ENCODE results near the gene PNPT1.
"Not testable (repeated sequence)": the region's sequence is repeated elsewhere in the genome, so short reads cannot be mapped to it uniquely, and the experiment has no call there.

PNPT1 gene

DNA sequence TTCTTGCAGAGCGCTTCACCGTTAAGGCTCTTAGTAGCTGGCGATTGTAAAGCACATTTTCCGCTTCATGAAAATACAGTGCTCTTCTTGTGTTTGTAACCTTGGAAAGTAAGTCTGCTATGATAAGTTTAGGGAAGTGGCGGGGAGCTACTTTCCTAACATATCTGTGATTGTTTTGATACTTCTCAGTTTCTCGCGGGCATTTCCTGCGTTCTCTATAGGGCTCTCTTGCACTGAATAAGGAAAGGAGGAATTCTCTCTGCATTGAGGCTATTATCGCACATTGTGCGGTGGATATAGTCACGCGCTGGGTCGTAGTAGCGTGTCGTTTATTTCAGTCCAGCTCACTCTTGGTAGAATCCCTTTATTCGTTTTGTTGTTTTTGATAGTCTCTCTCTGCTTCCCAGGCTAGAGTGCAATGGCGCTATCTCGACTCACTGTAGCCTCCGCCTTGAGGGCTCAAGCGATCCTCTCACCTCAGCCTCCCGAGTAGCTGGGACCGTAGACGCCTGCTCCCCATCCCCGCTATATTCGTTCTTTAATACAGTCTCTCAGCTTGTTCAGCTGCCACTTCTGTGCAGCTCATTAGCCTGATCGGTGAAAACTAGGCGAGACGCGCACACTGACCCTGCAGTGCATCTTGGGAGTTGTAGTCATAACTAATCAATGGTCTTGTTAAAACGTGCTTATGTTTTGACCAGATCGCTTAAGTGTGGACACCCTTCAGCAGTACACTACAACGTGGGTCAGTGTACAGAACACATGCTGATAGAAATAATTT lies 75.2 kb downstream of the PNPT1 start:
- Mint-ChIP-seq H3K9me3 (no peaks in the 10 kb centered on the region), H3K4me3 (no peak overlapping the region), H3K27me3 (no peaks in the 10 kb centered on the region), H3K4me1 (ENCODE audit: low read depth) (peaks cover 30% of the 10 kb centered on the region), H3K36me3 (ENCODE audit: low read depth) (peaks cover 27% of the 10 kb centered on the region), H3K27ac (no peak overlapping the region)

- Mint-ChIP-seq H3K4me3 (no peak overlapping the region), H3K4me1 (ENCODE audit: low read depth) (peaks cover 35% of the 10 kb centered on the region), H3K27ac (no peak overlapping the region), H3K9me3 (no peaks in the 10 kb centered on the region), H3K36me3 (ENCODE audit: low read depth) (peaks cover 32% of the 10 kb centered on the region), H3K27me3 (no peaks in the 10 kb centered on the region)
Observed at GRCh38 chr2:55618025-55618274, 75.7 kb downstream of the PNPT1 start.

- Mint-ChIP-seq H3K9me3 (no peaks in the 10 kb centered on the region), H3K4me1 (ENCODE audit: low read depth) (peaks cover 37% of the 10 kb centered on the region), H3K36me3 (ENCODE audit: low read depth) (peaks cover 36% of the 10 kb centered on the region), H3K27me3 (no peaks in the 10 kb centered on the region), H3K4me3 (no peak within 1 kb of the TSS), H3K27ac (no peak within 1 kb of the TSS)
Observed at GRCh38 chr2:55617175-55618024, 76.2 kb downstream of the PNPT1 start, which contains the start of gene PPP4R3B. PPP4R3B (minus strand) TSS chr2:55617622; CDS start chr2:55617285, 337 bp downstream.

GRCh38 chr2:55616551-55617174 lies 77.0 kb downstream of the PNPT1 start:
- Mint-ChIP-seq H3K4me3 (no peak overlapping the region), H3K4me1 (ENCODE audit: low read depth) (peaks cover 37% of the 10 kb centered on the region), H3K9me3 (no peaks in the 10 kb centered on the region), H3K27ac (no peak overlapping the region), H3K36me3 (ENCODE audit: low read depth) (peaks cover 43% of the 10 kb centered on the region), H3K27me3 (no peaks in the 10 kb centered on the region)

DNA sequence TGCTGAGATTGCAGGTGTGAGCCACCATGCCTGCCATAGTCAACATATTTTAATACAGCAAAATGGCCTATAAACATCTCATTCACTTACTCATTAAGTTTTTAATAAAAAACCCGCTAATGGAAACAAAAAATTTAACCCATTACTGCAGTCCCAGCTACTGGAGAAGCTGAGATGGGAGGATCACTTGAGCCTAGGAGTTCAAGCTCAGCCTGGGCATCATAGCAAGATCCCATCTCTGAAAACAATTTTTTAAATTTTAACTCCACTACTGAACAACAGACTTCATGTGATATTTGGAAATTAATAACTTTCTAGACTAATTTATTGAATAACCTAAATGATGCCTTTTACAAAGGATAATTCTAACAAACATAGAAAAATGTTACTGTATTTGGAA lies 81.6 kb downstream of the PNPT1 start:
- peaks cover 59% of the 10 kb centered on the region for H3K36me3 Mint-ChIP-seq (ENCODE audit: low read depth)
- H3K4me1 Mint-ChIP-seq (ENCODE audit: low read depth): peaks cover 64% of the 10 kb centered on the region
- H3K4me3 Mint-ChIP-seq: no peak overlapping the region
- no peaks in the 10 kb centered on the region for H3K9me3 Mint-ChIP-seq
- H3K27me3 Mint-ChIP-seq: no peaks in the 10 kb centered on the region
- no peak overlapping the region for H3K27ac Mint-ChIP-seq

- no peaks in the 10 kb centered on the region for H3K27me3 Mint-ChIP-seq
- H3K27ac Mint-ChIP-seq: peak overlapping the region; percentile 74
- peaks cover 64% of the 10 kb centered on the region for H3K4me1 Mint-ChIP-seq (ENCODE audit: low read depth)
- H3K36me3 Mint-ChIP-seq (ENCODE audit: low read depth): peaks cover 62% of the 10 kb centered on the region
- no peak overlapping the region for H3K4me3 Mint-ChIP-seq
- H3K9me3 Mint-ChIP-seq: no peaks in the 10 kb centered on the region
Observed at GRCh38 chr2:55610954-55611743, 82.5 kb downstream of the PNPT1 start.

- Mint-ChIP-seq H3K4me1 (ENCODE audit: low read depth) (peaks cover 58% of the 10 kb centered on the region), H3K27ac (peak overlapping the region; percentile 74), H3K4me3 (no peak overlapping the region), H3K9me3 (no peaks in the 10 kb centered on the region), H3K27me3 (no peaks in the 10 kb centered on the region), H3K36me3 (ENCODE audit: low read depth) (peaks cover 57% of the 10 kb centered on the region)
Observed at GRCh38 chr2:55609938-55610578, 83.6 kb downstream of the PNPT1 start.

GRCh38 chr2:55609193-55609794 lies 84.3 kb downstream of the PNPT1 start:
- peaks cover 57% of the 10 kb centered on the region for H3K4me1 Mint-ChIP-seq (ENCODE audit: low read depth)
- no peak overlapping the region for H3K27ac Mint-ChIP-seq
- H3K9me3 Mint-ChIP-seq: no peaks in the 10 kb centered on the region
- no peak overlapping the region for H3K4me3 Mint-ChIP-seq
- no peaks in the 10 kb centered on the region for H3K27me3 Mint-ChIP-seq
- peaks cover 50% of the 10 kb centered on the region for H3K36me3 Mint-ChIP-seq (ENCODE audit: low read depth)

DNA sequence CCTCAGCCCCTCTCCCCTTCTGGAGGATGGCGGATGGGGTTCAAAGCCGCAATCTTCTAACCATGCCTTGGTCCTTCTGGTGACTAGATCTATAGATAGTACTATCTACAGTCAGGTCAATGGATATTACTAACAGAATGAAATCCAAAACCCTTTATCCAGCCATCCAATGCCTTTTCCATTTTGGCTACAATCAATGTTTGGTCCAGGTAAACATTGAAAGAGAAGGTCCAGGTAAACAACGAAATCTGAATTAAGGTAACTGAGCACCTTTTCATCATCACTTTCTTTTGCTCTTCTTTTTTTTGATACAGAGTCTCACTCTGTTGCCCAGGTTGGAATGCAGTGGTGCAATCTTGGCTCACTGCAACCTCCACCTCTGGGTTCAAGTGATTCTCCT lies 85.9 kb downstream of the PNPT1 start:
- H3K36me3 Mint-ChIP-seq (ENCODE audit: low read depth): peaks cover 39% of the 10 kb centered on the region
- H3K4me1 Mint-ChIP-seq (ENCODE audit: low read depth): peaks cover 47% of the 10 kb centered on the region
- no peak overlapping the region for H3K4me3 Mint-ChIP-seq
- H3K27ac Mint-ChIP-seq: no peak overlapping the region
- no peaks in the 10 kb centered on the region for H3K9me3 Mint-ChIP-seq
- no peaks in the 10 kb centered on the region for H3K27me3 Mint-ChIP-seq

- Mint-ChIP-seq H3K36me3 (ENCODE audit: low read depth) (peaks cover 38% of the 10 kb centered on the region), H3K9me3 (no peaks in the 10 kb centered on the region), H3K27me3 (no peaks in the 10 kb centered on the region), H3K4me3 (no peak overlapping the region), H3K4me1 (ENCODE audit: low read depth) (peaks cover 44% of the 10 kb centered on the region), H3K27ac (peak overlapping the region; percentile 40)
Observed at GRCh38 chr2:55604027-55604565, 89.5 kb downstream of the PNPT1 start.

DNA sequence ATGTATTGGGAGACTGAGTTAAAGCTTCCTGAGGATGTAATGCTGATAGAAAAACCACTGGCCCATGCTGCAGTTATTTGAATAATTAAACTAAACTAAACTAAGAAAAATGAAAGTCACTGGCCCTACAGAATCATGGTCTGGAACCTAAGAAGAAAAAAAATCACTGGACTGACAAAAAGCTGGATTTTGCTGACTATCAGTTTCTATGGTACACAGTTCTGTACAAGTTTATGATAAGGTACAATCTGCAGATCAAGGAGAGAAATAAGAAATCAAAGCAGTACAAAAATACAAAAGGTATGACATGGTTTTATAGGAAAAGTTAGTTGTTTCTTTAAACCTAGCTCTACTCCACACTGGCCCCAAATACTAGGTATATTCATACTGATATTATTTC lies 91.8 kb downstream of the PNPT1 start:
- Mint-ChIP-seq H3K27ac (peak overlapping the region; percentile 14), H3K4me1 (ENCODE audit: low read depth) (peaks cover 36% of the 10 kb centered on the region), H3K36me3 (ENCODE audit: low read depth) (peaks cover 40% of the 10 kb centered on the region), H3K9me3 (no peaks in the 10 kb centered on the region), H3K27me3 (no peaks in the 10 kb centered on the region), H3K4me3 (no peak overlapping the region)

DNA sequence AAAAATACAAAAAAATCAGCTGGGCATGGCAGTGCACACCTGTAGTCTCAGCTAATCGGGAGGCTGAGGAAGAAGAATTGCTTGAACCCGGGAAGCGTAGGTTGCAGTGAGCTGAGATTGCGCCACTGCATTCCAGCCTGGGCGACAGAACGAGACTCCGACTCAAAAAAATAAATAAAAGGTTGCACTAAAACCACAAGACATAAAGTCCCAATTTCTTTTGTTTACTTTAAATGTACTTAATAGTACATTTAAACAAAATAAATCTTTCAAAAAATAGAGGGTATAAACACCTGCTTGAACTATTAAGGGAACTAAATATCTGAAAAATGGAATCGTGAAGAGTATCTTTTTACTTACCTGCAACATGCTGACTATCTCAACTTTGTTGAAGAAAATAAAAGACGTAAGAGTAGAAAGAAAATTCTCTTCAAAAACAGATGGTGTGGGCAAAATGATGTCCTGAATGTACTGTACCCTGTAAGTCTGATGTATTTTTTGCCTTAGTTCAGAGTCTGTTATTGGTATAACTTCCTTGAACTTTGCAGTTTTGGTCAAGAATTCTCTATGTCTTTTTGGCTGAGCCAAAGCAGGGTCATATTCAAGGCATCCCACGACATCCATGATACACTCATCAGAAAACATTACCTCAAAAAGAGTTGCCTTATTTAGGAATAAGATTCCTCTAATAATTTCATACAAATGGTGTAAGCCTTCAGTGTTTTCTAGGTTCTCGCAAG lies 95.4 kb downstream of the PNPT1 start:
- H3K4me3 Mint-ChIP-seq: no peak overlapping the region
- peaks cover 63% of the 10 kb centered on the region for H3K36me3 Mint-ChIP-seq (ENCODE audit: low read depth)
- peaks cover 19% of the 10 kb centered on the region for H3K4me1 Mint-ChIP-seq (ENCODE audit: low read depth)
- H3K9me3 Mint-ChIP-seq: no peaks in the 10 kb centered on the region
- no peaks in the 10 kb centered on the region for H3K27me3 Mint-ChIP-seq
- H3K27ac Mint-ChIP-seq: no peak overlapping the region

- not testable (repeated sequence) for H3K27ac Mint-ChIP-seq
Observed at GRCh38 chr2:55596795-55597194, 96.8 kb downstream of the PNPT1 start.

More at GRCh38 chr2:55596795-55597194, 96.8 kb downstream of the PNPT1 start:
- peaks cover 56% of the 10 kb centered on the region for H3K36me3 Mint-ChIP-seq (ENCODE audit: low read depth)
- not testable (repeated sequence) for H3K27me3 Mint-ChIP-seq, H3K9me3 Mint-ChIP-seq, H3K4me3 Mint-ChIP-seq
- peaks cover 20% of the 10 kb centered on the region for H3K4me1 Mint-ChIP-seq (ENCODE audit: low read depth)

All from stimulated activated naive CD8-positive, alpha-beta T cell treated with anti-CD3 and anti-CD28 coated beads, Interleukin-15, Interleukin-2, amounts not matched to agents 100 ng/mL and 50 ng/mL, for 24 hours (primary cell).